GM18502 (cell line): Measurements from ENCODE around the gene COL8A1.
"Not testable (repeated sequence)": the region's sequence is repeated elsewhere in the genome, so short reads cannot be mapped to it uniquely, and the experiment has no call there.

Experiments
- ATAC-seq: cut with Tn5 transposase; IDR thresholded peaks from one replicate; pipeline ENCODE4 v1.9.1; 2021; ENCODE audit warnings: mild to moderate bottlenecking; ENCODE audit not compliant: unreplicated experiment, poor library complexity

Gene COL8A1

GRCh38 chr3:99638167-99638948 lies at the start of gene COL8A1:
COL8A1 (plus strand) TSS chr3:99638594; CDS start chr3:99790683, 152,089 bp downstream.
- ATAC-seq, result no peak

DNA sequence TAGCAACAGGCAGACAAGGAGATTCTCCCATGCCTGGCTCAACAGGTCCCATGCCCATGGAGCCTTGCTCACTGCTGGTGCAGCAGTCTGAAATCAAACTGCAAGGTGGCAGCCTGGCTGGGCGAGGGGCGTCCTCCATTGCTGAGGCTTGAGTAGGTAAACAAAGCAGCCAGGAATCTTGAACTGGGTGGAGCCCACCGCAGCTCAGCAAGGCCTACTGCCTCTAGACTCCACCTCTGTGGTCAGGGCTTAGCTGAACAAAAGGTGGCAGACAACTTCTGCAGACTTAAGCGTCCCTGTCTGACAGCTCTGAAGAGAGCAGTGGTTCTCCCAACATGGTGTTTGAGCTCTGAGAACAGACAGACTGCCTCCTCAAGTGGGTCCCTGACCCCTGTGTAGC lies 49.2 kb upstream of the COL8A1 start:
- not testable (repeated sequence) for ATAC-seq

- ATAC-seq, result no peak
Measured at GRCh38 chr3:99599894-99600293, 38.5 kb upstream of the COL8A1 start.

DNA sequence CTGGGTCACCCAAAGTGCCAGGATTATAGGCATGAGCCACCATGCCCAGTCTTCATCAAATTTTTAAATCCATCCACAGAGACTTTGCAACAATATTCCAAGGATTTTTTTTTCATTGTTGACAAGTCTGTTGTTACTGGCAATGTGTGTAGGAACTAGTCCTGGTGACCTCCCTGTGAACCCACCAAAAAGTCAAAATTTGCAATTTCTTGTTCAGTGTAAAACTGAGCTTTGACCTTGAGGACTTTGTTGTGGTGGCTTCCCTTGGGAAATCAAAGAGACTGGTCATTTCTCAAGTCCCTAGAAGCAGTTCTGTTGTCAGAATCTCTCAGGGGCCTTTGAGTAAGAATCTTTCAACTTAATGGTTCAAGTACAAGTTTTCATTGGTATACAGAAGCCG lies 36.9 kb upstream of the COL8A1 start:
- ATAC-seq, result no peak

DNA sequence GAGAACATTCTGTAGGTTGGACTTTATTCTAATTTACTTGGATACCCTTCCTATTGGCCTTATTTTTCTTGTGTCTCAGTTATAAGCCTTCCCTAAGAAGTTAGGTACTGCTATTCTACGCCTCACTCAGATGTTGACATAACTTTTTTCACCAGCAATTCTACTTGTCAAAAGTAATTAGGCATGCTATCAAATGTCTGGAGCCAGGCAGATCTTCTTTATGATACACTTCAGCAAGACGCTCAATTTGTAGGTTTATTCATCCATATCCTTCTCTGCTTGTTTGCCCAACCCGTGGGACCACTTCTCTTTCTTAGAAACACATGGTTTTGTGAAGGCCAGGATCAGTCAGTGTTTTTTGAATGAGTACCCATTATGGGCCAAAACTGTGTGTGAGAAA lies 36.2 kb upstream of the COL8A1 start:
- no peak for ATAC-seq

DNA sequence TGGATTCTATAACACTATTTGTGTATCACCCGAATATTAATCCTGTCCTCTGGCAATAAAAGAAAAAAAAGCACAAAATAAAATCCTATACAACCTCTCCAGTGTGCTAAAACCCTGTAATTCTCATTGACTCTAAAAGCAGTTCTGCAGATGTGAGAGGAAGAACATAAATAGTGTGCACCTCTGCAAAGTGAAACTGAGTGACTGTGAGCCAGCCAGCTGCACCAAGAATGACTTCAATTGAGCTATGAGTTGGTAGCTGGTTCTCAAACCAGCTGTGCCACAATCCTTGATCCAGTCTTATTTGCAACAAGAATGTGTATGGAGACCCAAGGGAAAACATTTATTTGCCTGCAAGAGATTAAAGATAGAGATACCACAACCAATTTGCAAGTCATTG lies 31.2 kb upstream of the COL8A1 start:
- peak; percentile 80 for ATAC-seq

- no peak for ATAC-seq
Measured at GRCh38 chr3:99614768-99615167, 23.6 kb upstream of the COL8A1 start.

DNA sequence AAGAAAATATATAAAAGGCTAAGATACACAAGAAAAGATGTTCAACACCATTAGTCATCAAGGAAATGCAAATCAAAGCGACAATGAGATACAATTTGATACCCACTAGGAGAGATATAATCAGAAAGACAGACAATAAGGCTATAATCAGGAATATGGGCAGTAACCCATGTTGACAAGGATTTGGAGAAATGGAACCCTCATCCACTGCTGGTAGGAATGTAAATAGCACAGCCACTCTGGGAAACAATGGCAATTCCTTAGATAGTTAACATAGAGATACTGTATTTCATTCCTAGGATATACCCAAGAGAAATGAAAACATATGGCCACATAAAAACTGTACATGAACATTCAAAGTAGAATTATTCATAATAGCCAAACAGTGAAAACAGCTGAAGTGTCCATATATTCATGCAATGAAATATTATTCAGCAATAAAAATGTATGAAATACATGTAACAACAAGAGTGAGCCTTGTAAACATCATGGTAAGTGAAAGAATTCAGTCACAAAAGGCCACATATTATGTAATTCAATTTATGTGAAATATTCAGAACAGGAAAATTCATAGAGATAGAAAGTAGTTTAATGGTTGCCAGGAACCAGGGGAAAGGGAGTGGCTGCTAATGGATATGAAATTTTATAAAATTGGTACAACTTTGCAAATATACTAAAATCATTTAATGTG lies 18.2 kb upstream of the COL8A1 start:
- no peak for ATAC-seq

DNA sequence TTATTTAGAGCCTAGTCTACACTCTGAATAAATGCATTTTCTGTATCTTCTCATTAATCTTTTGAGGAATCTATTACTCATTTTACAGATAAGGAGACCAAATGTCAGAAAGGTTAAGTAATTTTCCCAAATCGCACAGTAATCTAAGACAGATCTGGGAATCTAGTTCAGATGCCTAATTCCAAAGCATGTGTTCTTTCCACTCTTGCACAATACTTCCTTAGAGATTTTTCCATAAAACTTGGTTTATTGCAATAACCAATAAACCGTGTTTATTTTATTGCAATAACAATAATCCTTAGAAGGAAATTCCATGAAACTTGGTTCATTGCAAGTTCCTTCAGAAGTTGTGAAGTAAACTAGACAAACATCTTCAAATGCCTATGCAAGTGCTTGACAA lies 17.4 kb upstream of the COL8A1 start:
- no peak for ATAC-seq

DNA sequence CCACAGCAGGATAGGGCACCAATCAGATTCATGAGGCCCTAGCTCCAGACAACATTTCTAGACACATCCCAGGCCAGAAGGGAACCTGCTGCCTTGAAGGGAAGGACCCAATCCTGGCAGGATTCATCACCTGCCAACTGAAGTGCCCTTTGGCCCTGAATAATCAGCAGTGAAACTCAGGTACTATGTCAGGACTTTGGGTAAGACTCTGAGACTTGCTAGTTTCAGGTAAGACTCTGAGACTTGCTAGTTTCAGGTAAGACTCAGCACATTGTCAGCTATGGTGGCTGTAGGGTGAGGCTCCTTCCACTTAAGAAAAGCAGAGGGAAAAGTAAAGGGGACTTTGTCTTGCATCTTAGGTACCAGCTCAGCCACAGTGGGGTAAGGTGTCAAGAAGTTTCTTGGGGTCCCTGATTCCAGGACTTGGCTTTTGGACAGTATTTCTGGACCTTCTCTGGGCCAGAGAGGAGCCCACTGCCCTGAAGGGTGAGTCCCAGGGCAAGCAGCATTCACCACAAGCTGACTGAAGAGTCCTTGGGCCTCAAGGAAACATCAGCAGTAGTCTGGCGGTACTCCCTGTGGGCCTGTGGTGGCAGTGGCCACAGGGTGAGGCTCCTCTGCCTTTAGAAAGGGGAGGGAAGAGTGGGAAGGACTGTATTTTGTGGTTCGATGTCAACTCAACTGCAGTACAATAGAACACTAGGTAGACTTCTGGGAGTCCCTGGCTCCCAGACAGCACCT lies 13.7 kb upstream of the COL8A1 start:
- ATAC-seq, result peak; percentile 45

DNA sequence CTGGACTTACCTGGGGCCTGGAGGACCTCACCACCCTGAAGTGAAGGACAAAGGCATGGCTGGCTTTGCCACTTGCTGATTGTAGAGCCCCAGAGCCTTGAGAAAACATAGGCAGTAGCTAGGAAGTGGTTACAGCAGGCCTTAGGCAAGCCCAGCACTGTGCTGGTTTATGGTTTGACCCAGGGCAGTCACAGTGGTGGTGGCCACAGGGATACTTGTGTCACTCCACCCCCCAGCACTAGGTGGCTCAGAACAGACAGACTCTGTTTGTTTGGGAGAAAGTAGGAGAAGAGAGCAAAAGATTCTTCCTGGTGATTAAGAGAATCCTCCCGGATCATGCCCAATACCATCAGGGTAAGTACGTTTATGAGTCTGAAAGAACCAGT lies 13.2 kb upstream of the COL8A1 start:
- ATAC-seq, result peak; percentile 15

- no peak for ATAC-seq
Measured at GRCh38 chr3:99625643-99626416, 12.6 kb upstream of the COL8A1 start.

DNA sequence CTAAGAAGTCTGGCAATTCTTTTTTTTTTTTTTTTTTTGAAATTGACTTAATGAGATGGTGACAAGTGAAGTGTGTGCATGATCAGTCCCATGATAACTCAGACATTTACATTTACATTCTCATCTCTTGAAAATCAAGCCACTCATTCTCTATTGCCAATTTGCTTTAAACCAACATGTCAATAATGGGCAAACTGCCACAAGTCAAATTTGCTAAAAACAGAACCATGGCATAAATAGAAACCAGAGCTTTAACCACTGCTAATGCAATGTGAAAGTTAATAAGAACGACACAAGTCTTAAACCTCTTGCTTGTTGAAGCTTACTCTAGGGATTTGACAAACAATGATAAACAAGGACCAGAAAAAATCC lies 12.0 kb upstream of the COL8A1 start:
- peak; percentile 66 for ATAC-seq

GRCh38 chr3:99627062-99627826 lies 11.2 kb upstream of the COL8A1 start:
- ATAC-seq, result peak; percentile 26

- no peak for ATAC-seq
Measured at GRCh38 chr3:99630815-99631214, 7.6 kb upstream of the COL8A1 start.

DNA sequence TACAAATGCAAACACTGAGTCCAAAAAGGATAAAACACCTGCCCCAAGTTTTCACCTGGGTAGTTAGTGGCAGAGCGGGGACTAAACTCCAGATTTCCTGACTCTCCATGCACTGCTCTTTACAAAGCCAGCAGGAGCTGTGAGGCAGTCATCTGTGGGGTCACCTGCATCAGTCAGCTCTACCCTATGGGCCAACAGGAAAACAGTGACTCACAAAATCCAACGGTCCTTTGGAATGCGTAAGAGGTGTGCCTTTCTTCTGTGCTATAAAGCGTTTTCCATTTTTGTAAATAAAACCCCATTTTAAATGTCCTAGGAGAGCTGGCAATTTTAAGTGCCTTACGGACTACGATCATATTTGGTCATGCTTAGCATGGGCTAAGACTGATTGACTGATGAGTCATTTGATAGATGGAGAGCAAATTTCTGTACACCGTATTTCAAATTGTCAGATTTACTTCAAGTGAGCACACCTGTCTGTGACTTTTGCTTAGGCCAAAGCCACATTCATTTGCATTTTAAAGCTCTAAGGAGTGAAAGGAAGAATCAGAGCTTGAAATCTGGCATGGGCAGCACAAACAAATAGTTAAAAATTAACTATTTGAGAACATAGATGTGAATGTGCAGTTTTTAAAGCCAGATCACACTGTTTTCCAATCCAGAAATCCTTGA lies 4.4 kb upstream of the COL8A1 start:
- ATAC-seq, result no peak

- ATAC-seq, result no peak
Measured at GRCh38 chr3:99634881-99635280, 3.5 kb upstream of the COL8A1 start.

DNA sequence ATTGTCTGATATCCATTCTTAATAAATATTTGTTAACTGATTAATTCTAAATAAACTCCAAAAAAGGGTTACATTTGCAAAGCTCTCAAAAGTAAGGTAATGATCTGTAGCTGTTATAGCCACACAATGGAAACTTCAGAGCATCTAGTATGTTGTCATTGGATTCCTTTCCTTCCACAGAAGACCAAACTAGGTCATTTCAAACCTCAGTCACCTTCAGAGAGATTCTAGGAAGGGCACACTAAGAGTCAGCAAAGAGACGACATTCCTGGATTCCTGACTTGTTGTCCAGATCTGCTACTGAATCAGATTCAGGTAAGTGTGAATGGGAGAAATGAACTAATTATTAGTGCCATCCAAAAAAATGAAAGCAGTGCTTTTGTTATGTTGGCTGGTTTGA lies 3.0 kb upstream of the COL8A1 start:
- ATAC-seq, result no peak

DNA sequence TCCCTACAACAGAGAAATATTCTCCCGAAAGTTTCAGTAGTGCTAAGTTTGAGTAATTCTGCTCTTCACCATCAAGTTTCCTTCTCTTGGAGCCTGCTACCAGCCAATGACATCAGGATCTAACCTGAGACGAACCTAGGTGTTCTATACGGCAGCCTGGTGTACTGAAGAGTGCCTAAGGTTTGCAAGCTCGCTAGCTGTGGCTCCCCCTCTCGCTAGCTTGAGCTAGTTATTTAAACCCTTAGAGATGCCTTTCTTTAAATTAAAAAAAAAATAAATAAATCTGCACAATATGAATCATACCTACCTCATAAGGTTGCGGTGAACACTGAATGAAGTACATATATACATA lies 1.4 kb upstream of the COL8A1 start:
- no peak for ATAC-seq
